Stimulated activated CD4-positive, alpha-beta T cell treated with anti-CD3 and anti-CD28 coated beads, TNF-alpha, amount 100 ng/mL, for 48 hours (primary cell): Measurements from ENCODE around the gene FBN2.

Experiments
- DNase-seq, 3 donors: peaks; one replicate each; pipeline ENCODE4 v3.0.0-alpha.2; 2020; ENCODE audit warnings: low read depth in 3 of 3

FBN2 gene

DNA sequence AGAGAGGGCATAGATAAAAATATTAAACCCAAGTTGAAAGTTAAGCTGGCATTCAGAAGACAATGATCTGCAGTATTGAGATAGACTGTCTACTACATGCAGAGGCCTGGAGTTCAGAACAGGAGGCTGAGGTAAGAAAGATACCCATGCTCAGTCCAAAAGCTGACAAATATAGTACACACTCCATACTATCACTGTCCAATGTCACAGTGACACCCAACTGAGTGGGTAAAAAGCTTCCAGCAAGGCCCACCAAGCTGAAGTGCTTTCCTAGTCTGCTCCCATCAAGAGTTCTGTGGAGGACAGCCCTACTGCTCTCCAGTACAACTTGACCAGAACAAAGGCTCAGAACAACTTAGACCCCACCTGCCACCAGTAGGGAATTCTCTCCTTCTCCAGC lies 329.6 kb downstream of the FBN2 start:
- DNase-seq: no peak
